SU-DHL-6 (cell line): ENCODE results near the gene RLBP1.
"Not testable (repeated sequence)": the region's sequence is repeated elsewhere in the genome, so short reads cannot be mapped to it uniquely, and the experiment has no call there.

Source experiments
- H2AFZ ChIP-seq: fragments of 200-600 bp; sonication (generic); 2 replicates; pipeline ENCODE4 v1.6.1; 2014; ENCODE audit warnings: low read depth, mild to moderate bottlenecking, moderate library complexity, mixed read lengths, antibody characterized with exemption, low read length; ENCODE audit not compliant: severe bottlenecking
- H3F3A ChIP-seq: fragments of 200-600 bp; shearing (Covaris generic); 2 replicates; pipeline ENCODE4 v1.6.0; 2016; ENCODE audit warnings: antibody characterized with exemption, mild to moderate bottlenecking; ENCODE audit not compliant: insufficient read depth
- H3K27ac ChIP-seq: fragments of 200-600 bp; sonication (generic); 2 replicates; pipeline ENCODE4 v1.5.1; 2016; ENCODE audit warnings: low read depth, mild to moderate bottlenecking, low read length, moderate library complexity, mixed read lengths
- H3K27me3 ChIP-seq: fragments of 200-600 bp; sonication (generic), shearing (Covaris generic); 2 replicates; pipeline ENCODE4 v1.6.0; 2014; ENCODE audit warnings: mild to moderate bottlenecking, low read length
- H3K36me3 ChIP-seq: fragments of 200-600 bp; sonication (generic); 2 replicates; pipeline ENCODE4 v1.6.1; 2014; ENCODE audit warnings: mild to moderate bottlenecking, low read length, mixed read lengths
- H3K4me2 ChIP-seq: fragments of 300-600, 200-600 bp; shearing (Covaris generic), sonication (generic); 2 replicates; pipeline ENCODE4 v1.6.0; 2014; ENCODE audit warnings: low read length, low read depth, mild to moderate bottlenecking; ENCODE audit not compliant: poor library complexity, severe bottlenecking
- H3K4me3 ChIP-seq: fragments of 200-600 bp; sonication (generic); 2 replicates; pipeline ENCODE4 v1.5.1; 2014; ENCODE audit warnings: antibody characterized with exemption, low read length, mild to moderate bottlenecking, mixed read lengths; ENCODE audit not compliant: insufficient read depth, poor library complexity, severe bottlenecking
- H3K79me2 ChIP-seq: fragments of 200-600 bp; sonication (generic); 2 replicates; pipeline ENCODE4 v1.6.1; 2014; ENCODE audit warnings: mild to moderate bottlenecking, low read length, moderate library complexity; ENCODE audit not compliant: insufficient read depth
- H3K9ac ChIP-seq: fragments of 200-600 bp; sonication (generic); 2 replicates; pipeline ENCODE4 v1.7.0; 2014; ENCODE audit warnings: mild to moderate bottlenecking, low read length
- H3K9me2 ChIP-seq: fragments of 200-600 bp; sonication (generic); replicated peaks from 2 replicates; pipeline ENCODE4 v1.6.1; 2014; ENCODE audit warnings: low read length; ENCODE audit not compliant: insufficient read depth
- H3K9me3 ChIP-seq: fragments of 200-600 bp; sonication (generic); 2 replicates; pipeline ENCODE4 v1.6.1; 2014; ENCODE audit warnings: low read length, mixed read lengths; ENCODE audit not compliant: insufficient read depth
- H4K20me1 ChIP-seq: fragments of 200-600 bp; sonication (generic); 2 replicates; pipeline ENCODE4 v1.6.1; 2014; ENCODE audit warnings: low read depth, mild to moderate bottlenecking, antibody characterized with exemption, low read length, moderate library complexity, mixed read lengths
- CTCF ChIP-seq: fragments of 200-600 bp; sonication (generic); IDR thresholded peaks from one replicate; pipeline ENCODE4 v1.5.1; 2017; ENCODE audit warnings: antibody characterized with exemption, mild to moderate bottlenecking, low read length, moderate library complexity; ENCODE audit not compliant: insufficient read depth, poor library complexity, severe bottlenecking
- EZH2phosphoT487 ChIP-seq: fragments of 200-600 bp; sonication (generic), shearing (Covaris generic); conservative IDR thresholded peaks from 2 replicates; pipeline ENCODE4 v1.6.1; 2018; ENCODE audit warnings: mild to moderate bottlenecking, antibody characterized with exemption, low read length, moderate library complexity, mixed read lengths

Gene RLBP1

GRCh38 chr15:89221543-89221942 lies at the start of gene RLBP1:
RLBP1 (minus strand) TSS chr15:89221579; CDS start chr15:89218975, 2,604 bp downstream.
- Histone ChIP-seq H3F3A (no peaks in the 10 kb centered on the region), H3K4me3 (no peak within 1 kb of the TSS), H3K9ac (no peak within 1 kb of the TSS), H4K20me1 (no peaks in the 10 kb centered on the region), H3K4me2 (no peak within 1 kb of the TSS), H3K9me2 (no peaks in the 10 kb centered on the region), H3K36me3 (no peaks in the 10 kb centered on the region), H3K79me2 (no peaks in the 10 kb centered on the region), H3K27ac (no peak within 1 kb of the TSS), H2AFZ (no peak within 1 kb of the TSS), H3K9me3 (no peaks in the 10 kb centered on the region), H3K27me3 (no peaks in the 10 kb centered on the region)
- TF ChIP-seq EZH2phosphoT487 = no peak
- no peak for TF ChIP-seq CTCF

GRCh38 chr15:89250142-89250541 lies 28.8 kb upstream of the RLBP1 start:
- H3K9me2 ChIP-seq, H3K27ac ChIP-seq, H3K4me3 ChIP-seq, H2AFZ ChIP-seq, H3K9ac ChIP-seq, H3K4me2 ChIP-seq, H3K27me3 ChIP-seq, H3K9me3 ChIP-seq: not testable (repeated sequence)
- Histone ChIP-seq H3K36me3 (peaks cover 68% of the 10 kb centered on the region), H4K20me1 (peaks cover 22% of the 10 kb centered on the region; the same call in 1 of the 2 replicates), H3F3A (peaks cover 11% of the 10 kb centered on the region; the same call in 1 of the 2 replicates), H3K79me2 (peaks cover 73% of the 10 kb centered on the region)

GRCh38 chr15:89248584-89248983 lies 27.2 kb upstream of the RLBP1 start:
- H4K20me1 ChIP-seq = peaks cover 17% of the 10 kb centered on the region; the same call in 1 of the 2 replicates
- no peak overlapping the region for H3K4me2 ChIP-seq
- no peak overlapping the region for H3K27ac ChIP-seq
- no peak for TF ChIP-seq EZH2phosphoT487
- no peak for TF ChIP-seq CTCF
- H3K36me3 ChIP-seq = peaks cover 57% of the 10 kb centered on the region
- H3F3A ChIP-seq = peaks cover 17% of the 10 kb centered on the region
- no peaks in the 10 kb centered on the region for H3K9me2 ChIP-seq
- peaks cover 74% of the 10 kb centered on the region for H3K79me2 ChIP-seq
- no peaks in the 10 kb centered on the region for H3K9me3 ChIP-seq
- H3K9ac ChIP-seq = no peak overlapping the region
- no peaks in the 10 kb centered on the region for H3K27me3 ChIP-seq
- H2AFZ ChIP-seq = no peak overlapping the region
- no peak overlapping the region for H3K4me3 ChIP-seq

- no peak overlapping the region for H3K4me3 ChIP-seq
- no peak overlapping the region for H3K27ac ChIP-seq
- H3K79me2 ChIP-seq = peaks cover 69% of the 10 kb centered on the region
- no peaks in the 10 kb centered on the region for H3K27me3 ChIP-seq
- no peak overlapping the region for H2AFZ ChIP-seq
- no peak overlapping the region for H3K9ac ChIP-seq
- H3F3A ChIP-seq = peaks cover 10% of the 10 kb centered on the region
- no peaks in the 10 kb centered on the region for H3K9me2 ChIP-seq
- H3K36me3 ChIP-seq = peaks cover 49% of the 10 kb centered on the region
- H4K20me1 ChIP-seq = peaks cover 17% of the 10 kb centered on the region; the same call in 1 of the 2 replicates
- H3K4me2 ChIP-seq = no peak overlapping the region
- TF ChIP-seq CTCF (no peak), EZH2phosphoT487 (no peak)
- H3K9me3 ChIP-seq = no peaks in the 10 kb centered on the region
Observed at GRCh38 chr15:89247446-89247845, 26.1 kb upstream of the RLBP1 start.
